Mesenchymal stem cell (in vitro differentiated cells and primary cell): Measurements from ENCODE around the gene FBXO3.

Experiments
- DNase-seq: peaks from one replicate; pipeline ENCODE4 v3.0.0-alpha.2; 2013
- H2AFZ ChIP-seq: one replicate; pipeline ENCODE4 v1.6.1; 2013; ENCODE audit warnings: low read depth, mild to moderate bottlenecking, control low read depth, inconsistent platforms, low read length, moderate library complexity
- H2AK5ac ChIP-seq: 2 replicates; pipeline ENCODE4 v1.6.1; 2013; ENCODE audit warnings: low read length, moderate library complexity, mild to moderate bottlenecking, inconsistent platforms; ENCODE audit not compliant: severe bottlenecking
- H2BK120ac ChIP-seq: one replicate; pipeline ENCODE4 v1.6.1; 2013; ENCODE audit warnings: low read depth, mild to moderate bottlenecking, inconsistent platforms, low read length, moderate library complexity
- H2BK12ac ChIP-seq, 2 experiments: one replicate each; pipeline ENCODE4 v1.6.1; 2013; ENCODE audit warnings: inconsistent platforms in 2 of 2, low read length in 2 of 2, mild to moderate bottlenecking in 2 of 2, moderate library complexity in 2 of 2, control low read depth in 1 of 2
- H2BK15ac ChIP-seq: one replicate; pipeline ENCODE4 v1.6.1; 2013; ENCODE audit warnings: mild to moderate bottlenecking, low read depth, inconsistent platforms; ENCODE audit not compliant: poor library complexity, severe bottlenecking
- H2BK5ac ChIP-seq: 2 replicates; pipeline ENCODE4 v1.6.1; 2013; ENCODE audit warnings: low read depth, mild to moderate bottlenecking, low read length, control low read depth, inconsistent platforms; ENCODE audit not compliant: poor library complexity, severe bottlenecking
- H3K14ac ChIP-seq, 2 experiments: one replicate each; pipeline ENCODE4 v1.6.1; 2013; ENCODE audit warnings: inconsistent platforms in 2 of 2, low read length in 2 of 2, control low read depth in 1 of 2, mild to moderate bottlenecking in 1 of 2, moderate library complexity in 1 of 2
- H3K18ac ChIP-seq, 2 experiments: one replicate each; pipeline ENCODE4 v1.6.1; 2013; ENCODE audit warnings: inconsistent platforms in 2 of 2, low read length in 2 of 2, control low read depth in 1 of 2, low read depth in 1 of 2, mild to moderate bottlenecking in 1 of 2
- H3K23ac ChIP-seq, 2 experiments: one replicate each; pipeline ENCODE4 v1.6.1; 2013; ENCODE audit warnings: inconsistent platforms in 2 of 2, low read length in 2 of 2, mild to moderate bottlenecking in 2 of 2, moderate library complexity in 2 of 2, control low read depth in 1 of 2
- H3K27ac ChIP-seq: 2 replicates; pipeline ENCODE4 v1.5.1; 2013; ENCODE audit warnings: mild to moderate bottlenecking, moderate library complexity, low read length, control low read depth, inconsistent platforms; ENCODE audit not compliant: poor library complexity, severe bottlenecking
- H3K27me3 ChIP-seq, 2 experiments: 2 replicates each; pipeline versions ENCODE4 v1.6.1 to v1.7.0; 2013; ENCODE audit warnings: low read length in 2 of 2, mild to moderate bottlenecking in 2 of 2, moderate library complexity in 2 of 2, control low read depth in 1 of 2, inconsistent platforms in 1 of 2; ENCODE audit not compliant: control insufficient read depth in 1 of 2, insufficient read depth in 1 of 2
- H3K36me3 ChIP-seq, 2 experiments: 2 replicates each; pipeline versions ENCODE4 v1.6.1 to v1.7.0; 2013; ENCODE audit warnings: low read length in 2 of 2, control low read depth in 1 of 2, inconsistent platforms in 1 of 2, low read depth in 1 of 2, mild to moderate bottlenecking in 1 of 2; ENCODE audit not compliant: insufficient read depth in 2 of 2, control insufficient read depth in 1 of 2
- H3K4ac ChIP-seq, 2 experiments: one replicate each; pipeline ENCODE4 v1.6.1; 2013; ENCODE audit warnings: inconsistent platforms in 2 of 2, low read length in 2 of 2, mild to moderate bottlenecking in 2 of 2, moderate library complexity in 2 of 2, control low read depth in 1 of 2, low read depth in 1 of 2
- H3K4me1 ChIP-seq: 2 replicates; pipeline ENCODE4 v1.6.1; 2013; ENCODE audit warnings: low read depth, low read length, control low read depth; ENCODE audit not compliant: control insufficient read depth, insufficient read depth
- H3K4me2 ChIP-seq: 2 replicates; pipeline ENCODE4 v1.6.1; 2013; ENCODE audit warnings: low read length, mild to moderate bottlenecking, inconsistent platforms; ENCODE audit not compliant: poor library complexity, severe bottlenecking
- H3K4me3 ChIP-seq, 2 experiments: 2 replicates each; pipeline versions ENCODE4 v1.5.1 to v1.7.0; 2013; ENCODE audit warnings: low read length in 2 of 2, mild to moderate bottlenecking in 2 of 2, control low read depth in 1 of 2, low read depth in 1 of 2; ENCODE audit not compliant: insufficient read depth in 1 of 2
- H3K79me1 ChIP-seq: replicated peaks from 2 replicates; pipeline ENCODE4 v1.6.1; 2013; ENCODE audit warnings: mild to moderate bottlenecking, control low read depth, low read length, inconsistent platforms; ENCODE audit not compliant: poor library complexity, severe bottlenecking
- H3K9ac ChIP-seq: 2 replicates; pipeline ENCODE4 v1.7.0; 2013; ENCODE audit warnings: mild to moderate bottlenecking, low read length, moderate library complexity
- H3K9me3 ChIP-seq: 2 replicates; pipeline ENCODE4 v1.7.0; 2013; ENCODE audit warnings: mild to moderate bottlenecking, low read length; ENCODE audit not compliant: control insufficient read depth
- H4K8ac ChIP-seq: one replicate; pipeline ENCODE4 v1.6.1; 2013; ENCODE audit warnings: inconsistent platforms, mild to moderate bottlenecking, low read length, moderate library complexity
- H4K91ac ChIP-seq: one replicate; pipeline ENCODE4 v1.6.1; 2013; ENCODE audit warnings: mild to moderate bottlenecking, low read length, inconsistent platforms
- WGBS: methylation state at CpG from one replicate; pipeline ENCODE4 v1.1.7; 2013; ENCODE audit warnings: mixed read lengths; 5-methylcytosine and 5-hydroxymethylcytosine counted together

FBXO3 gene

GRCh38 chr11:33713151-33713855 lies 61.0 kb downstream of the FBXO3 start:
- WGBS, result 95% methylated on average over 4 of the region's 5 CpGs
- Histone ChIP-seq H2AFZ (no peak overlapping the region), H2BK15ac (no peak overlapping the region), H3K36me3 (peaks cover 14 to 98% of the 10 kb centered on the region in 2 experiments), H3K27me3 (no peaks in the 10 kb centered on the region), H3K4ac (no peak overlapping the region), H2BK5ac (no peak overlapping the region), H3K4me1 (no peaks in the 10 kb centered on the region), H4K91ac (no peak overlapping the region), H3K14ac (no peak overlapping the region), H3K9ac (no peak overlapping the region), H3K27ac (no peak overlapping the region), H3K18ac (no peak overlapping the region), H3K79me1 (peaks cover 14% of the 10 kb centered on the region), H3K4me2 (no peak overlapping the region), H3K23ac (no peak overlapping the region), H2AK5ac (no peak overlapping the region), H3K9me3 (no peaks in the 10 kb centered on the region), H3K4me3 (no peak overlapping the region), H2BK12ac (no peak overlapping the region), H4K8ac (no peak overlapping the region), H2BK120ac (no peak overlapping the region)
- no peak for DNase-seq

- H4K8ac ChIP-seq, result no peak overlapping the region
- H2BK5ac ChIP-seq, result no peak overlapping the region
- no peak overlapping the region for H3K14ac ChIP-seq
- no peak overlapping the region for H2BK12ac ChIP-seq
- H3K18ac ChIP-seq, result no peak overlapping the region
- H2AK5ac ChIP-seq, result no peak overlapping the region
- no peak overlapping the region for H3K4ac ChIP-seq
- H4K91ac ChIP-seq, result no peak overlapping the region
- no peak overlapping the region for H3K27ac ChIP-seq
- H3K4me1 ChIP-seq, result peaks cover 1% of the 10 kb centered on the region
- WGBS, result 97% methylated on average over 1 of the region's 3 CpGs
- H3K79me1 ChIP-seq, result peaks cover 19% of the 10 kb centered on the region
- no peak overlapping the region for H3K4me2 ChIP-seq
- no peak overlapping the region for H2BK120ac ChIP-seq
- H3K27me3 ChIP-seq, result no peaks in the 10 kb centered on the region
- no peak overlapping the region for H3K23ac ChIP-seq
- peaks cover 20 to 99% of the 10 kb centered on the region in 2 experiments for H3K36me3 ChIP-seq
- H3K4me3 ChIP-seq, result no peak overlapping the region
- no peak for DNase-seq
- no peak overlapping the region for H2BK15ac ChIP-seq
- H3K9me3 ChIP-seq, result no peaks in the 10 kb centered on the region
- H3K9ac ChIP-seq, result no peak overlapping the region
- no peak overlapping the region for H2AFZ ChIP-seq
Measured at GRCh38 chr11:33712436-33712835, 61.9 kb downstream of the FBXO3 start.

GRCh38 chr11:33709466-33709865 lies 64.9 kb downstream of the FBXO3 start:
- H3K4me3 ChIP-seq, result no peak overlapping the region
- no peak overlapping the region for H3K4me2 ChIP-seq
- H3K9ac ChIP-seq, result no peak overlapping the region
- no peak overlapping the region for H3K4ac ChIP-seq
- no peak overlapping the region for H2BK5ac ChIP-seq
- no peak overlapping the region for H2BK15ac ChIP-seq
- H2BK120ac ChIP-seq, result no peak overlapping the region
- peaks cover 24% of the 10 kb centered on the region for H3K79me1 ChIP-seq
- no peak for DNase-seq
- no peak overlapping the region for H3K14ac ChIP-seq
- H3K23ac ChIP-seq, result no peak overlapping the region
- no peak overlapping the region for H3K27ac ChIP-seq
- no peak overlapping the region for H2AK5ac ChIP-seq
- H2BK12ac ChIP-seq, result no peak overlapping the region
- no peaks in the 10 kb centered on the region for H3K9me3 ChIP-seq
- no peak overlapping the region for H4K8ac ChIP-seq
- H2AFZ ChIP-seq, result no peak overlapping the region
- no peaks in the 10 kb centered on the region for H3K27me3 ChIP-seq
- H3K36me3 ChIP-seq, result peaks cover 25 to 99% of the 10 kb centered on the region in 2 experiments
- WGBS, result 97% methylated on average over 3 of the region's 3 CpGs
- H3K18ac ChIP-seq, result no peak overlapping the region
- peaks cover 2% of the 10 kb centered on the region for H3K4me1 ChIP-seq
- no peak overlapping the region for H4K91ac ChIP-seq

GRCh38 chr11:33708985-33709384 lies 65.3 kb downstream of the FBXO3 start:
- no peak overlapping the region for H3K18ac ChIP-seq
- peaks cover 3% of the 10 kb centered on the region for H3K4me1 ChIP-seq
- H2BK120ac ChIP-seq, result no peak overlapping the region
- DNase-seq, result no peak
- H2BK15ac ChIP-seq, result no peak overlapping the region
- H3K4me3 ChIP-seq, result no peak overlapping the region
- no peak overlapping the region for H3K4me2 ChIP-seq
- no peak overlapping the region for H2AK5ac ChIP-seq
- no peak overlapping the region for H2BK5ac ChIP-seq
- no peak overlapping the region for H3K27ac ChIP-seq
- H3K23ac ChIP-seq, result no peak overlapping the region
- H3K36me3 ChIP-seq, result peaks cover 25 to 99% of the 10 kb centered on the region in 2 experiments
- no peak overlapping the region for H3K9ac ChIP-seq
- H3K79me1 ChIP-seq, result peaks cover 24% of the 10 kb centered on the region
- no peaks in the 10 kb centered on the region for H3K9me3 ChIP-seq
- H3K14ac ChIP-seq, result no peak overlapping the region
- WGBS, result 69% methylated on average over 1 of the region's 1 CpG
- H3K27me3 ChIP-seq, result no peaks in the 10 kb centered on the region
- H4K91ac ChIP-seq, result no peak overlapping the region
- no peak overlapping the region for H3K4ac ChIP-seq
- H2BK12ac ChIP-seq, result no peak overlapping the region
- no peak overlapping the region for H4K8ac ChIP-seq
- H2AFZ ChIP-seq, result no peak overlapping the region
